CD4-positive, alpha-beta T cell treated with Interleukin-21 for 1 hour (primary cell): ENCODE data around the gene ROR2.
"Not testable (repeated sequence)": the region's sequence is repeated elsewhere in the genome, so short reads cannot be mapped to it uniquely, and the experiment has no call there.

ENCODE experiments used
- DNase-seq: peaks from one replicate; pipeline ENCODE4 v3.0.0-alpha.2; 2020

Gene ROR2

DNA sequence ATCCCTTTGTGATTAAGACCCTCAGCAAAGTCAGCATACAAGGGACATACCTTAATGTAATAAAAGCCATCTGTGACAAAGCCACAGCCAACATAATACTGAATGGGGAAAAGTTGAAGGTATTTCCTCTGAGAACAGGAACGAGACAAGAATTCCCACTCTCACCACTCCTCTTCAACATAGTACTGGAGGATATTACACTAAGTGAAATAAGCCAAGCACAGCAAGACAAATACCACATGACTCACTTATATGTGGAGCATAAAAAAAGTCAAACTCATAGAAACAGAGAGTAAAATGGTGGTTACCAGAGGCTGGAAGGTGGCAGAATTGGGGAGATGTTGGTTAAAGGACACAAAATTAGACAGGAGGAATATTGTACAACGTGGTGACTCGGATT, 408.3 kb downstream of the ROR2 start:
- DNase-seq: no peak

DNA sequence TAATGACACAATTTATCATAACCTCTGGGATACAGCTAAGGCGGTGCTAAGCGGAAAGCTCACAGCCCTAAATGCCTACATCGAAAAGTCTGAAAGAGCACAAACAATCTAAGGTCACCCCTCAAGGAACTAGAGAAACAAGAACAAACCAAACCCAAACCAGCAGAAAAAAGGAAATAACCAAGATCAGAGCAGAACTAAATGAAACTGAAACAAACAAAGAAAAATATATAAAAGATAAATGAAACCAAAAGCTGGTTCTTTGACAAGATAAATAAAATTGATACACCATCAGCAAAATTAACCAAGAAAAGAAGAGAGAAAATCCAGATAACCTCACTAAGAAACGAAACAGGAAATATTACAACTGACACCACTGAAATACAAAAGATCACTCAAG, 409.5 kb downstream of the ROR2 start:
- DNase-seq: not testable (repeated sequence)

DNA sequence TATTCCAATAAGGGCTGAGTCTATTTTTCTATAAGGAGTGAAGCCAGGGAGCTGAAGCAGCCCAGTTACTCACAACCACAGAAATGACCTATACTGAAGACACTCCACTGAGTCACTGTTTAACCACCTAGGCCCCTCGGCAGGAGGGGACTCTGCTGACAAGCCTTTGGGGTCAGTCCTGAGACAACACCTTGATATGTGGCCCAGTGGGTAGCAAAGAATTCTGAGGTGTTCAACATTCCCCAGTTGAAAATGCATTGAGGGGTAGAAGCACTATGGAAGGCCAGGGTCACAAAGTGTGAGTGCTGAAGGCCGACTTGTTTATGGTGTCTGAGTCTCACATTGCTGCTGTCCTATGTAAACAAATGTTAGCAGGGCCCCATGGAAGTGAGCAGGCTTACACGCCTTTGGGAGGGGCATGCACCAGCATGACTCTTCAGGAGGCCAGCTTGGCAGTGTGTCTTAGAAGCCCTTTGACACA, 413.8 kb downstream of the ROR2 start:
- no peak for DNase-seq

DNA sequence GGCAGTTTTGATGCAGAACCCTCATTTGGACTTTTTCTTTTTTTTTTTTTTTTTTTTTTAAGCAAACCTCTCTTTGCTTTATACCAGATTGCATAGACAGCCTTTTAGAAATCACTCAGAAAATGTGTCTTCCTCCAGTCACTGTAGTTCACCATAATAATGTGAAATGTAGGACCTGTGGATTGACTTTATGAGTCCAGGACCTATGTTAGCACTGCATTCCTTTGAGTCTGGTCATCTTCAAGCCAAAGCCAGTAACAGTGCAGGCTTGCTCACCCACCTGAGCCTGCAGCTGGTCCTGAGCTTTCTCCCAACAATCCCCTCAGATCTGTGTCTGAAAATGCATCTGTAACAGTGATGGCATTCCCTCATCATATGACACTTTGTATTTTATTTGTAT, 415.7 kb downstream of the ROR2 start:
- no peak for DNase-seq

DNA sequence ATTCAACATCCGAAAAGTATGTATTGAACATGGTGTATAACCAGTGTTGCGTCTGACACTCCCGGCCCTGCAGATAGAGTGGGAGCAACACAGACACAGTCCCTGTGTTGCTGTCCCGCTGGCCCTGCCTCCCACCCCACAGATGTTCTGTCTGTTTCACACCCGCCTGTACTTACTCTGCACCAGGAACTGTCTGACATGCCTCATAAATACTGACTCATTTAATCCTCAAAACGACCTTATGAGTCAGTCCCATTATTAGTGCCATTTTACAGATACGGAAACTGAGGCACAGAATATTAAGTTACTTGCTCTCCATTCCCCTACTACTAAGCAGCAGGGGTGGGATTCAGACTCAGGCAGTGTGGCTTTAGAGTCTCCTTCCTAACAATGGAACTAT, 416.6 kb downstream of the ROR2 start:
- DNase-seq: no peak

DNA sequence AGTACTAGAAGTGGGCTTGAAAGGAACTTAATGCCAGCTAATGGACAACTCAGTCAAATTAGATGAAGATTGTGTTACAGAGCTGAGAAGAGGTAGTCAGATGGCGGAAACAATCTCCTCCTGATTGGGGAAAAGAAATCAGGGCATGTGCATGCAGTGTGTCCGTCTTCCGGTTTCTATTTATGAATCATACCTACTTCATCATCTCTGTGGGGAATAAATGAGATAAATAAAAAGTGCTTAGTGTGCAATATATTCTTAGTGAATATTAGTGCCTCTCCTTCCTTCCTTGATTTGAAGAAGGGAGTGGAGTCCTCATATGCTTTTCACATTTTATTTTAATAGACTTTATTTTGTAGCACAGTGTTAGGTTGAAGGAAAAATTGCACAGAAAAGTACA, 417.7 kb downstream of the ROR2 start:
- no peak for DNase-seq

DNA sequence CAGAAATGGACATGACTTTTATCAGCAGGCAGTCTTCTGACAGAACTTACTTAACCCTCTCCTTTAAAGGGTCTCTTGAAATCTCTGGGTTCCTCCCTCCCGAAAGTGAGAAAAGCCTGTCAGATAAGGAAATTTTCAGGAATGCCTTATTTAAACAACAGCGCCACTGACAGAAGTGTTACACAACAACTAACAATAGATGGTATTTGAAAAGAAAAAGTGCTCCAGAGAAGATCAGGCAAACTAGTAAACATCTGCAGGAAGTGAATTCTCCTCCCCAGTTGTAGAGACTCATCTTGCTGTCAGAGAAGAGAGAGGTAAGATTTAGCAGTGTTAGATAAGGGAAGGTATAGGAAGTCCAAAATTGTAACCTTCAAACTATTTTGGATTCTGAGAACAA, 419.2 kb downstream of the ROR2 start:
- DNase-seq: no peak

DNA sequence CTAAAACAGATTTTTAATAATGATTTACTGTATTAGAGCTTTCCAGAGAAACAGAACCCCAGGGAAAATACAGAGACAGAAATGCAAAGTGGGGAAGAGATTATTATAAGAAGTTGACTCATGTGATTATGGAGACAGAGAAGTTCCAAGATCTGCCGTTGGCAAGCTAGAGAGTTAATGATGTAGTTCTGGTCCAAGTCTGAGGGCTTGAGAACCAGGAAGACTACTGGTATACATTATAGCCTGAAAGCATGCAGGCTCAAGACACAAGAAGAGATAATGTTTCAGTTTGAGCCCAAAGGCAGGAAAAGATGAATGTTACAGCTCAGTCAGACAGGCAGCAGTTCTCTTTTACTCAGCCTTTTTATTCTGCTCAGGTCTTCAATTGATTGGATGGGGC, 427.5 kb downstream of the ROR2 start:
- DNase-seq: no peak

DNA sequence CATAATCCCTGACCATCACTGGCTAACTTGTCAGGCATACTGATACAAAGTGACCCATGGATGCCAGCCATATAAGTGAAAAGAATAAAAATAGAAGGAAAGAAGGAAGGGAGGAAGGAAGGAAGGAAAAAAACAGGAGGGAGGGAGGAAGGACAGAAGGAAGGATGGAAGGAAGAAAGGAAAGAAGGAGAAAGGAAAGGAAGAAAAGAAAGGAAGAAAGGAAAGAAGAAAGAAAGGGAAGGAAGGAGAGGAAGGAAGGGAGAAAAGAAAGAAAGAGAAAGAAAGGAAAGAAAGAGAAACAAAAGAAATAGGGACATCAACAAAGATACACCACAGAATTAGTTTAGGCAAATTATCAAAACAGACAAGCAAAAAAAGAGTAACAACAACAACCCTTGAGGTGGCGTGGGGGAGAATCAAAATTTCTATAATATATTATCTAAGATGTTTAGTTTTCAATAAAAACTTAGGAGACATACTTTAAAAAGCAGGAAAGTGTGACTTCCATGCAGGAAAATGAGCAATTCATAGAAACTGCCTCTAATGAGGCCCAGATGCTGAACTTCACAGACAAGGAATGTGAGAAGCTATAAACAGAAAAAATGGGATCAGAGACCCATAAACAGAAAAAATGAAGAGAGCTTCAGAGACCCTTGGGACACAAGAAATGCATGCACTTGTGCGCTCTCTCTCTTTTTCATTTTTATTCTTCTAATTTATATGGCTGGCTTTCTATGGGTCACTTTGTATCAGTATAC, 430.3 kb downstream of the ROR2 start:
- DNase-seq: no peak

DNA sequence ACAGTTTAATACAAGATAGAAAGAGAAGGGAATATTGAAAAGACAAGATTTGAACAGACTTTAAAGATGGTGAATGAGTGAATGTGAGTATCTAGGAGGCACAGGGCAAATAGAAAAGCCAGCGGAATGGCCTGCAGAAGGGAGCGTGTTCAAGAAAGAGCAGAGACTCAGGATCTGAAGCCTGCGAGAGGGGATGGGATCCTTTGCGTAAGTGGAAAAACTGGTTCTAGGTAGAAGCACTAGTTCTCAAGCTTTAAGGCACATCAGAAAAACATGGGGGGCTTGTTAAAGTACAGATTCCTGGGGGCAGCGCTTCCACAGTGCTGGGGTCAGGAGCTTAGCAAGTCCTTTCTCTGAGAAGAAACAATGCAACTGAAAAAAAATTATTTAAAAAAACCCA, 431.6 kb downstream of the ROR2 start:
- no peak for DNase-seq

DNA sequence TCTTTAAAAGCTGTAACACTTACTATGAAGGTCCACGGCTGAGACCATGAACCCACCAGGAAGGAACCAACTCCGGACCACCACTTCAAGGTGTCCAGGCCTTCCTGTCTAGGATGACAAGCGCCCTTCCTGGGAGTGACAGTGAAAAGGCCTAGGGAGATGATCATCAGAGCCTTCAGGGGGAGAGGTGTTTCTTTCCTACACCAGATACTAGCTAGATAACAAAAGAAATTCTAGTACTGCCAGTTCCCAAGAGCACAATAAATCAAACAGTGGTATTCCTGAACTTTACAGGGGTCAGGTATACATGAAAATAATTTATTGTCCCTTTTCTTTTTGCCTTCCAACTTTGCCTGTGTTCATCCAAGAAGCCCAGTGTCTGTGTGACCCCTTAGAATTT, 432.2 kb downstream of the ROR2 start:
- DNase-seq: no peak

DNA sequence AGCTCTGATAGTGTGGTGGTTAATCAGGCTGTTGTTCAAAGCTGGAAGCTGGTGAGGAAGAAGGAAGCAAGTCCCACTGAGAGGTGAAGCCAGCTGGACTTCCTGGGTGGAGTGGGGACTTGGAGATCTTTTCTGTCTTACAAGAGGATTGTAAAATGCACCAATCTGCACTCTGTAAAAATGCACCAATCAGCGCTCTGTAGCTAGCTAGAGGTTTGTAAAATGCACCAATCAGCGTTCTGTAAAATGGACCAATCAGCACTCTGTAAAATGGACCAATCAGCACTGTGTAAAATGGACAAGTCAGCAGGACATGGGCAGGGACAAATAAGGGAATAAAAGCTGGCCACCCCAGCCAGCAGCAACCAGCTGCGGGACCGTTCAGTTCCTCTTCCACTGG, 432.7 kb downstream of the ROR2 start:
- DNase-seq: not testable (repeated sequence)

DNA sequence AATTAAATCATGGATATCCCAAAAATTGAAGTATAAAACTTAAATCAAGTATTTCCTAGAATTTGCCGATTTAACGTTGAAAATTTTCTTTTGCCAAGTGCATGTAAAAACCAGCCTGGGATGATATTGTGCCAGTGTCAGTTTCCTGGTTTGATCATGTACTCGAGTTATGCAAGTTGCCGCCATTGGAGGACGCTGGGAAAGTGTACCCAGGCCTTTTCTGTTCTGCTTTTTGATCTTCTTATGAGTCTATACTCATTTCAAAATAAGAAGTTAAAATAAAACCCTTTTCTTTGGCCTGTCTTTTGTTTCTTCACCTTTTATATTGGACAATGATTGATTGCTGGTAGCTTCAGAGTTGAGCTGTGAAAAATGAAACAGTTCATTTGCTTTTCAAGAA, 433.3 kb downstream of the ROR2 start:
- DNase-seq: no peak

DNA sequence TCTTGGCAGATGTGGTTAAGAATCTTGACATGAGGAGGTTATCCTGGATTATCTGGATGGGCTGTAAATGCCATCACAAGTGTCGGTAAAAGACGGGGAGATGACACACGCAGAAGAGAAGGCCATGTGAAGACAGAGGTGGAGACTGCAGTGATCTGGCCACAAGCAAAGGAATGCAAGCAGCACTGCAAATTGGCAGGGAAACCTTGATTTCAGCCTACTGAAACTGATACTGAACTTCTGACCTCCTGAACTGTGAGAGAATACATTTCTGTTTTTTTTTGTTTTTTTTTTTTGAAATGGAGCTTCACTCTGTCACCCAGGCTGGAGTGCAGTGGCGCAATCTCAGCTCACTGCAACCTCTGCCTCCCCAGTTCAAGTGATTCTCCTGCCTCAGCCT, 433.9 kb downstream of the ROR2 start:
- DNase-seq: no peak

DNA sequence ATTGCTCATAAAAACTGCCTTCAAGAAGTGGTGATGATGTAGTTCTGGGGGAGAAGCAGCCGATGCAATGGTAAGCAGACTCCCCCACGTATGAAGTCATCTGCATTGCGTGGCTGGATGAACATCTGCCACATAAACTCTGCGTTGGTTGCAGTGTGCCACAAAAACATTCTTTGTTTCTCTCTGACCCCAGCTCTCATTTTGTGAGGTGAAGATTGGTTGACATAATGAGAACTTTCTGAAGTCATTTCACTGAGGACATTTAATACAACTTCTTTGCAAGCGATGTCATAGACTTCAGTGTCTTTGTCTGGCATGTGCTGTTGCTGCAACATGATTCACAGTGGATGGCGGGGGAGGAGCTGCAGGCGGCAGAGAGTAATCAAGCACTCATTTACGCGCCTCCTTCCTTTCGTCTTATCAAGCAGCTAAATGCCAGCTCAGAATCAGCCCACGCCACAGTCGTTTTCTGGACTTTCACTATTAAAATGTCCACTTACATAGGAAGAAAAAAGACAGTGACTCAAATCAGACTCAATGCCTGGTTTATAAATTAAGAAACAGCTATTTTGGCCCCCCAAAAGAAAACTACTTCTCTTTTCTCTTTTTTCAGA, 434.8 kb downstream of the ROR2 start:
- DNase-seq: no peak
